Activated T-helper 1 cell treated with anti-CD3 and anti-CD28 coated beads, Interleukin-12 subunit alpha, Interleukin-12 subunit beta, Interleukin-2, Interleukin-4 antibody, amounts not matched to agents 30 ng/mL and 10 ng/mL and 1 ng/mL, durations not matched to agents 14 hours and 24 hours and 36 hours (primary cell): ENCODE data around the gene CRPPA. TPM values are rescaled to one million over a fixed set of nuclear protein-coding genes. Genes with fewer than 3 reads are reported as not detected.
"Not testable (repeated sequence)": the region's sequence is repeated elsewhere in the genome, so short reads cannot be mapped to it uniquely, and the experiment has no call there.

Experiments used
- DNase-seq: peaks from one replicate; pipeline ENCODE4 v3.0.0; 2021; ENCODE audit warnings: low spot score
- H3K27ac Mint-ChIP-seq: one replicate; pipeline ENCODE4 v1.8.0; 2021; ENCODE audit warnings: mild to moderate bottlenecking, mixed read lengths
- H3K27me3 Mint-ChIP-seq: one replicate; pipeline ENCODE4 v1.8.0; 2022; ENCODE audit warnings: mild to moderate bottlenecking, moderate library complexity, mixed read lengths; ENCODE audit not compliant: insufficient read depth
- H3K36me3 Mint-ChIP-seq: one replicate; pipeline ENCODE4 v1.8.0; 2021; ENCODE audit warnings: low read depth, mixed read lengths
- H3K4me1 Mint-ChIP-seq: one replicate; pipeline ENCODE4 v1.8.0; 2021; ENCODE audit warnings: low read depth, mixed read lengths
- H3K4me3 Mint-ChIP-seq: one replicate; pipeline ENCODE4 v1.8.0; 2021; ENCODE audit warnings: mild to moderate bottlenecking, moderate library complexity, mixed read lengths
- H3K9me3 Mint-ChIP-seq: one replicate; pipeline ENCODE4 v1.8.0; 2021; ENCODE audit warnings: mixed read lengths
- intact Hi-C: fragments of 100-400 bp; cut with micrococcal nuclease; formaldehyde crosslinking; loops from one replicate; pipeline ENCODE4 v1.15.1; 2024
- total RNA-seq: library from RNA; stranded (reverse); gene quantifications from 2 replicates; pipeline ENCODE4 v1.2.3, GENCODE V29; 2022

The CRPPA gene
- total RNA-seq, 1 donor from 2014 or later, result 1.1 TPM

- Mint-ChIP-seq H3K9me3 (peaks cover 56% of the 10 kb centered on the region), H3K4me3 (no peak overlapping the region), H3K27ac (no peak overlapping the region), H3K27me3 (no peaks in the 10 kb centered on the region), H3K36me3 (peaks cover 5% of the 10 kb centered on the region), H3K4me1 (no peaks in the 10 kb centered on the region)
- intact Hi-C loops, result no loop called here
- no peak for DNase-seq
These were observed 21.1 kb downstream of the CRPPA start for GRCh38 chr7:16399916-16400892.

DNA sequence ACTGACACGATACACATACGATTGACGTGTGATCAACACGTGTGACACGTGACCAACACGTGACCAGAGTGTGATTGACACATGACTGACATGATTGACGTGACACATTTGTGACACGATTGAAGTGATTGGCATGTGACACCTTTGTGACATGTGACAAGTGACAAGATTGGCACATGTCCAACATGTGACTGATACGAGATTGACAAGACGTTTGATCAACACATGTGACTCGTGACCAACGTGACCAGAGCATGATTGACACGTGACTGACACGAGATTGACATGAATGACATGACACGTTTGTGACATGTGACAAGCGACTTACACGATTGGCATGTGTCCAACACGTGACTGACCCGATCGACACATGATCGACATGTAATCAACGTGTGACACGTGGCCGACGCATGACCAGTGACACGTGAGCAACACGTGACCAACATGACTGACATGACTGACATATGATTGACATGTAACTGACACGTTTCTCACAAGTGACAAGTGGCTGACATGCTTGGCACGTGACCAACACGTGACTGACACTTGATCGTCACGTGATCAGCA lies 22.0 kb downstream of the CRPPA start:
- no peaks in the 10 kb centered on the region for H3K4me1 Mint-ChIP-seq
- no peaks in the 10 kb centered on the region for H3K27me3 Mint-ChIP-seq
- peaks cover 5% of the 10 kb centered on the region for H3K36me3 Mint-ChIP-seq
- H3K27ac Mint-ChIP-seq, result no peak overlapping the region
- H3K9me3 Mint-ChIP-seq, result peaks cover 56% of the 10 kb centered on the region
- H3K4me3 Mint-ChIP-seq, result no peak overlapping the region
- no peak for DNase-seq
- intact Hi-C loops, result no loop called here

DNA sequence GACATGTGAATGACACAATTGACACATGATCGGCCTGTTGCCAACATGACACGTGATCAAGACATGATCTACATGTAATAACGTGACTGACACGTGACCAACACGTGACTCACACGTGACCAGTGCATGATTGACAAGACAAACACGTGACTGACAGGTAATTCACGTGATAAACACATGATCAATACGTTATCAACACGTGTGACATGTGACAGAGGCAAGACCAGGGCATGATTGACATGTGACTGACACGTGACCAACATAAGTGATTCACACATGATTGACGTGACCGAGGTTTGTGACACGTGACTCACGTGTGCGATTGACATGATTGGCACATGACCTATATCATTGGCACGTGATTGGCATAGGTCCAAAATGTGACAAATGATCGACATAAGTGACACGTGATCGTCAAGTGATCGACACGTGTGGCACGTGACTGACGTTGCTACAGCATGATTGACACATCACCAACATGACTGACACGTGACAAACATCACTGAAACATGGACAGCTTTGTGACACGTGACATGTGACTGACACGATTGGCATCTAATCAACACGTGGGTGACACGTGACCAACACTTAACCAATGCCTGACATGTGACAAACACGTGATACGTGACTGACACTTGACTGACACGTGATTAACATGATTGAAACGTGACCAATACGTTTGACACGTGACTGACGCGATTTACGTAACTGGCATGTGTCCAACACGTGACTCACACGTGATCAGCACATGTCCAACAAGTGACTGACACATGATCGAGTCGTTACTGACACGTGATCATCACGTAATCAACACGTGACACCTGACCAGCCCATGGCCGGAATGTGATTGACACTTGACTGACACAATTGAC lies 23.0 kb downstream of the CRPPA start:
- Mint-ChIP-seq H3K36me3 (peaks cover 5% of the 10 kb centered on the region), H3K27me3 (no peaks in the 10 kb centered on the region), H3K9me3 (peaks cover 57% of the 10 kb centered on the region), H3K4me1 (no peaks in the 10 kb centered on the region), H3K27ac (no peak overlapping the region), H3K4me3 (no peak overlapping the region)
- intact Hi-C loops, result no loop called here
- no peak for DNase-seq

DNA sequence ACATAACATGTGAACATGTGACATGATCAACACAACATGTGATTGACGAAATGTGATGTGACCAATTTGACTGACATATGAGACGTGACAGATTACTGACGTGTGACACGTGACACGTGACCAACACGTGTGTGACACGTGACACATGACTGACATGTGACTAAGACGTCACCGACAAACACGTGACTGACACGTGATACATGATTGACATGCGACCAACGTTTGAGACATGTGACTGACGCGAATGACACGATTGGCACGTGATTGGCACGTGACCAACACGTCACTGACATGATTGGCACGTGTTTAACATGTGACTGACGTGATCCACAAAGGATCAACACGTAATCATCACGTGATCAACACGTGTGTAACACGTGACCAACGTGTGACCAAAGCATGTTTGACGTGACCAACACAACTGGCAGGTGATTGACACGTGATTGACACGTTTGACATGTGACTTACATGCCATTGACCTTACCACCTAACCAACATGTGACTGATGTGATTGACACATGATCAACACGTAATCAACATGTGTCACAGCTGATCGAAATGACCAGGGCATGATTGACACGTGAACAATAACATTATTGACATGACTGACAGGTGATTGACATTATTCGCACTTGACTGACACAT lies 23.7 kb downstream of the CRPPA start:
- no peak for DNase-seq
- Mint-ChIP-seq H3K36me3 (peaks cover 5% of the 10 kb centered on the region), H3K27ac (no peak overlapping the region), H3K4me1 (no peaks in the 10 kb centered on the region), H3K27me3 (no peaks in the 10 kb centered on the region), H3K4me3 (no peak overlapping the region), H3K9me3 (peaks cover 50% of the 10 kb centered on the region)
- intact Hi-C loops, result no loop called here

GRCh38 chr7:16396766-16397500 lies 24.4 kb downstream of the CRPPA start:
- peaks cover 45% of the 10 kb centered on the region for H3K9me3 Mint-ChIP-seq
- intact Hi-C loops, result no loop called here

DNA sequence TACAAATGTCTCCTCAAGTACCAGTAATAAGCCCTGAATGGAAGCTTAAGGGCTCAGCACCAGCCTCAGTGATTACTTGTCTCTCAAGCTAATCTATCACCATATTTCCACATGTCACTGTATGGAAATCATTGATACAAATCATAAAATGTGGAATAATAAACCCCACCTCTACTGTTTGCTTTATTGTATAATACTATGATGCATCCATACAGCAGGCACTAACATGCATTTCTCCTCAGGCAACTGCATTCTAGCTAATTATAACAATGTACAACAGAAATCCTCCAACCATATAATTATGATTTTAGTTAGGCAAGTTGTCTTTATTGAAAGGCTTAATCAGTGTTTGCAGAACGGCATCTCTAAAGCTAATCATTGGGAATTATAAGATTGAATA lies 26.2 kb downstream of the CRPPA start:
- Mint-ChIP-seq H3K4me3 (no peak overlapping the region), H3K9me3 (peaks cover 36% of the 10 kb centered on the region), H3K27me3 (no peaks in the 10 kb centered on the region), H3K36me3 (peaks cover 5% of the 10 kb centered on the region), H3K4me1 (no peaks in the 10 kb centered on the region), H3K27ac (no peak overlapping the region)
- intact Hi-C loops, result no loop called here
- no peak for DNase-seq

More at GRCh38 chr7:16396766-16397500, 24.4 kb downstream of the CRPPA start:
- H3K36me3 Mint-ChIP-seq, result peaks cover 5% of the 10 kb centered on the region
- H3K27ac Mint-ChIP-seq, result no peak overlapping the region
- H3K27me3 Mint-ChIP-seq, result no peaks in the 10 kb centered on the region
- DNase-seq, result no peak
- no peaks in the 10 kb centered on the region for H3K4me1 Mint-ChIP-seq
- no peak overlapping the region for H3K4me3 Mint-ChIP-seq

- no peak overlapping the region for H3K4me3 Mint-ChIP-seq
- no peaks in the 10 kb centered on the region for H3K27me3 Mint-ChIP-seq
- H3K4me1 Mint-ChIP-seq, result no peaks in the 10 kb centered on the region
- no peak overlapping the region for H3K27ac Mint-ChIP-seq
- DNase-seq, result no peak
- peaks cover 5% of the 10 kb centered on the region for H3K36me3 Mint-ChIP-seq
- H3K9me3 Mint-ChIP-seq, result peaks cover 34% of the 10 kb centered on the region
- intact Hi-C loops, result no loop called here
These were observed 27.4 kb downstream of the CRPPA start for GRCh38 chr7:16393862-16394422.

DNA sequence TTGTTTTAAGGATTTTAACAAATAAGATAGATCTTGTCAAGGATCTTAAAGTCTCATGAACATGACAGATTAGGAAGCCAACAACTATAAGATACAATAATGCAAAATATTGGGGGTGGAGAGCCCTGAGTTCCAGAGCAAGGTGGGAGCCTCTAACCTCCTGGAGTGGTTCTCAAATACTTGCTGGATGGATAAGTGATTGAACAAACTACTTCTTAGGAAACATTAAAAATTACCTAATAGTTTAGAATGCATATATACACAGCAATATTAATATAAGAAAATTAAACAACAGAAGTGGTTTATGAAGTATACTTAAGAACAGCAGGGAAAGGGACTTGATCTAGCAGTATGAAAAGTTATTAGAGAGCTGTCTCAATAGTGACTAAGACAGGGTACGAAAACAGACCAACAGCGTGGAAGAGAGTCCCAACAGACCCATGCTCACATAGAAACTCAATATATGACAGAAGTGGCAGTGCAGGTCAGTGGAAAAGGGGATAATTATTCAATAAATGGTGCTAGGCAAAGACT lies 28.3 kb downstream of the CRPPA start:
- peaks cover 5% of the 10 kb centered on the region for H3K36me3 Mint-ChIP-seq
- H3K27me3 Mint-ChIP-seq, result no peaks in the 10 kb centered on the region
- H3K4me3 Mint-ChIP-seq, result no peak overlapping the region
- intact Hi-C loops, result no loop called here
- no peak for DNase-seq
- H3K27ac Mint-ChIP-seq, result no peak overlapping the region
- no peaks in the 10 kb centered on the region for H3K4me1 Mint-ChIP-seq
- peaks cover 32% of the 10 kb centered on the region for H3K9me3 Mint-ChIP-seq

DNA sequence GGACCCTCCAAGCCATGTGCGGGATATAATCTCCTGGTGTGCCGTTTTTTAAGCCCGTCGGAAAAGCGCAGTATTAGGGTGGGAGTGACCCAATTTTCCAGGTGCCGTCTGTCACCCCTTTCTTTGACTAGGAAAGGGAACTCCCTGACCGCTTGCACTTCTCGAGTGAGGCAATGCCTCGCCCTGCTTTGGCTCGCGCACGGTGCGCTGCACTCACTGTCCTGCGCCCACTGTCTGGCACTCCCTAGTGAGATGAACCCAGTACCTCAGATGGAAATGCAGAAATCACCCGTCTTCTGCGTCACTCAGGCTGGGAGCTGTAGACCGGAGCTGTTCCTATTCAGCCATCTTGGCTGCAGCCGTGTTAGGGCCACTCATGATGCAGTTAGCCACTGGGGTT lies 37.6 kb downstream of the CRPPA start:
- H3K27me3 Mint-ChIP-seq, H3K4me3 Mint-ChIP-seq, intact Hi-C loops, H3K27ac Mint-ChIP-seq, DNase-seq, H3K4me1 Mint-ChIP-seq, H3K36me3 Mint-ChIP-seq: not testable (repeated sequence)
- H3K9me3 Mint-ChIP-seq, result peaks cover 21% of the 10 kb centered on the region

- H3K36me3 Mint-ChIP-seq, H3K4me1 Mint-ChIP-seq, DNase-seq, H3K27ac Mint-ChIP-seq, H3K27me3 Mint-ChIP-seq, intact Hi-C loops, H3K4me3 Mint-ChIP-seq: not testable (repeated sequence)
- H3K9me3 Mint-ChIP-seq, result peaks cover 21% of the 10 kb centered on the region
These were observed 38.2 kb downstream of the CRPPA start for GRCh38 chr7:16383103-16383502.
